Stimulated activated naive CD8-positive, alpha-beta T cell treated with anti-CD3 and anti-CD28 coated beads, Interleukin-15, amount 100 ng/mL, for 72 hours (primary cell): ENCODE results near the gene USP9X.
"Not testable (repeated sequence)": the region's sequence is repeated elsewhere in the genome, so short reads cannot be mapped to it uniquely, and the experiment has no call there.

Experiments
- ATAC-seq: fragments of 150-1000 bp; cut with Tn5 transposase; 2 replicates; pipeline ENCODE4 v1.10.0; 2021; ENCODE audit warnings: mild to moderate bottlenecking, moderate library complexity
- DNase-seq, 2 donors: peaks; one replicate each; pipeline ENCODE4 v3.0.0; 2021 to 2022
- H3K27ac Mint-ChIP-seq, 2 donors: one replicate each; pipeline ENCODE4 v1.8.0; 2022; ENCODE audit warnings: mild to moderate bottlenecking in 2 of 2, mixed read lengths in 2 of 2, moderate library complexity in 2 of 2
- H3K27me3 Mint-ChIP-seq: one replicate; pipeline ENCODE4 v1.8.0; 2022; ENCODE audit warnings: mixed read lengths
- H3K4me1 Mint-ChIP-seq: one replicate; pipeline ENCODE4 v1.8.0; 2022; ENCODE audit warnings: mild to moderate bottlenecking, mixed read lengths
- H3K4me3 Mint-ChIP-seq, 2 donors: one replicate each; pipeline ENCODE4 v1.8.0; 2022; ENCODE audit warnings: mild to moderate bottlenecking in 2 of 2, mixed read lengths in 2 of 2, moderate library complexity in 1 of 2
- H3K9me3 Mint-ChIP-seq, 2 donors: one replicate each; pipeline ENCODE4 v1.8.0; 2022; ENCODE audit warnings: mixed read lengths in 2 of 2

Gene USP9X

GRCh38 chrX:41100819-41101218, 15.6 kb downstream of the USP9X start:
- H3K4me1 Mint-ChIP-seq, result peaks cover 45% of the 10 kb centered on the region
- DNase-seq, result no peak

GRCh38 chrX:41105005-41105404, 19.8 kb downstream of the USP9X start:
- Mint-ChIP-seq H3K27me3 (no peaks in the 10 kb centered on the region), H3K4me3 (no peak overlapping the region), H3K4me1 (peaks cover 48% of the 10 kb centered on the region), H3K27ac (no peak overlapping the region), H3K9me3 (peaks cover 0 to 7% of the 10 kb centered on the region in 2 donors)
- DNase-seq (no peak), ATAC-seq (no peak)

More at GRCh38 chrX:41100819-41101218, 15.6 kb downstream of the USP9X start:
- no peak for ATAC-seq
- Mint-ChIP-seq H3K9me3 (no peaks in the 10 kb centered on the region), H3K27ac (no peak overlapping the region), H3K4me3 (no peak overlapping the region), H3K27me3 (no peaks in the 10 kb centered on the region)

- ATAC-seq, H3K4me3 Mint-ChIP-seq, DNase-seq, H3K9me3 Mint-ChIP-seq, H3K27ac Mint-ChIP-seq, H3K27me3 Mint-ChIP-seq: not testable (repeated sequence)
- peaks cover 58% of the 10 kb centered on the region for H3K4me1 Mint-ChIP-seq
Measured at GRCh38 chrX:41106257-41106656, 21.0 kb downstream of the USP9X start.

DNA sequence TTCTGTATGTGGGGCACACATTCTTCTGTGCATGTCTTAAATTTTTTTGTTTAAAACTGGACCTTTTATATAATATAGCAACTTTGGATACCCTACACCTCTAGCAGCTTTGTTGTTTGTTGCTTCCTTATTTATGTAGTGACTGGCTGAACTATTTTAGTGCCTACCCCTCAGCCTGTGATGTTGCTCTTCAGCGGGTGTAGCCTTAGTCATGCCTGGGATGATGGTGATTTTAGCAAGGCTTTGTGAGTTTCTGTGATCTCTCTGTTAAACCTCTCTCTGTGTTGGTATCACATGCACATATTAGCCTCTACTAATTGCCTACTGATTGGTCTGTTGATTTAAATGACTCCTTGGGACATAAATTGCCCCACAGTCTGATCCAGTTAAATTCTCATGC, 22.8 kb downstream of the USP9X start:
- Mint-ChIP-seq H3K4me3 (peak overlapping the region in 1 of 2 donors; percentile 32), H3K27me3 (no peaks in the 10 kb centered on the region), H3K4me1 (peaks cover 71% of the 10 kb centered on the region), H3K27ac (no peak overlapping the region), H3K9me3 (peaks cover 0 to 7% of the 10 kb centered on the region in 2 donors)
- ATAC-seq (no peak), DNase-seq (no peak)

DNA sequence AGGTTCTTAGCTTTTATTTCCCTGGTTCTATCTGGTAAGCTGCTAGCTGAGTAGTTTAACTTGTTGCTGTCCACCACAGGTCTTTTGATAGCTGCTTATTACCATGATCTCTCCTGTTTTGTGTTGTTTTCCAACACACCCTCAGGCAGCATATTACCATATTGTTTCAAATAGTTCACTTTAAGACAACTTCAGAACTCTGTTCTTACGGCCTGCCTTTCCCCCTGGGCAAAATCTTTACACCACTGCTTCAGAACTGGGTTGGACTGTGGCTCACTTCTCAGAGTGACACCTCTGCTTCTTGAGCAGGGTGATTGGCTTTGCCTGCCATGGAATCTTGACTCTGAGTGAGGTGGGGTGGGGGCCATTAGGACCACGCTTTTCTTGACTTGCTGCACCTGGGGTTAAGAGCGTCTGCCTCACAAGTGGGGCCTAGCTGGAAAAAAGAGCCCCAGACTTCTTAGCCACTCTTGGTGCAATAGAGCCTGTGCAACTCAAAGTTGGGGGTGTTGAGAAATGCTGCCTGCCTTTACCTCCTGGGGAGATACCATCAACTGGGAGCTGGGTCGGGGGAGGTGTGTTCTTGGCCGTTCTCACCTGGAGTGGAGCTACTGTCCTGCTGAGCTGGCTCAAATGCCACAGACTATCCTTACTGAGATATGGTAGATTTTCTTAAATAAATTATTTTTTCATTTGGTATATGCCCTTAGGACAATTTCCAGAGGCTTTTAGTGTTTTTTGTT, 23.4 kb downstream of the USP9X start:
- H3K9me3 Mint-ChIP-seq, result peaks cover 0 to 7% of the 10 kb centered on the region in 2 donors
- peaks cover 71% of the 10 kb centered on the region for H3K4me1 Mint-ChIP-seq
- peak overlapping the region; percentile 15 to 32 for H3K4me3 Mint-ChIP-seq
- no peaks in the 10 kb centered on the region for H3K27me3 Mint-ChIP-seq
- ATAC-seq (no peak), DNase-seq (no peak)
- no peak overlapping the region for H3K27ac Mint-ChIP-seq

DNA sequence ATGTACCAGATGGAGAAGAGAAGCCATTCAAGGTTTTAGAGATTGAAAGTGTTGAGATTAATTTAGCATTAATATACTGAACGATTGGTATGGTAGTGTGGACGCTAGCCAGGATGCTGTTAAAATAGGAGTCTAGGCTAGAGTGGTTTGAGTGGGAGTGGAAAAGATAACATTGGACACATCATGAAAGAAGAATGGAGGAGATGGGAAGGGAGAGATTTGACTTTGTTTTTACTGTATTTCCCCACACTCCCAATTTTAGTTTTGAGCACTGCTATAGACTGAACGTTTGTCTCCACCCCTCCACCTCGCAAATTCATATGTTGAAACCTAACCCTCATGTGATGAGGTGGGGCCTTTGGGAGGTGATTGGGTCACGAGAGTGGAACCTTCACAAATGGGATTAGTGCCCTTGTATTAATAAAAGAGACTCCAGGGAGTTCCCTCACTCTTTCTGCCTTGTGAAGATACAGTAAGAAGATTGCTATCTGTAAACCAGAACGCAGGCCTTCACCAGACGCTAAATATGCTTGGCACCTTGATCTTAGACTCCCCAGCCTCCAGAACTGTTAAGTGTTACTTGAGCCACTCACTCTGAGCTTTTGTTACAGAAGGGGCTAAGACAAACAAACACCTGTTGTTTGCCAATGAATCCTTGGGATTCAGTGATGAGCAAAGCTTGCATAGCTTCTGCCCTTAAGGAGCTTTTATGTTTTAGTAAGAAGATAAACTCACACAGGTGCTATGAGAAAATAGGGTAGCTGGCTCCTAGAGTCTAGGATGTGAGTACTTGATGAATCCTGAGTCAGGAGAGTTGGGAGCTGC, 25.8 kb downstream of the USP9X start:
- Mint-ChIP-seq H3K27ac (peak overlapping the region in 1 of 2 donors; percentile 52), H3K9me3 (peaks cover 0 to 7% of the 10 kb centered on the region in 2 donors), H3K4me1 (peaks cover 75% of the 10 kb centered on the region), H3K27me3 (no peaks in the 10 kb centered on the region), H3K4me3 (peak overlapping the region in 1 of 2 donors; percentile 39)
- DNase-seq (no peak), ATAC-seq (no peak)

DNA sequence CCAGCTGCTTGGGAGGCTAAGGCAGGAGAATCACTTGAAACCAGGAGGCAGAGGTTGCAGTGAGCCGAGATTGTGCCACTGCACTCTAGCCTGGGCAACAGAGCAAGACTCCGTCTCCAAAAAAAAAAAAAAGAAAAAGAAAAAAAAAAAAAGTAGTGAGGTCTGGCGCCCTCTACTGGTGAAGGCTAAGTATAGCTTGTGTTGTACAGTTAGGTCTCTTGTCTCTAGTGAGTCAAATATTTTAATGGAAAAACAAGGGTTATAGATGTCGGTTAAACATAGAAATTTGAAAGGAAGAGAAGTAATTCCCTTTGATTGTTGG, 29.8 kb downstream of the USP9X start:
- peaks cover 81% of the 10 kb centered on the region for H3K4me1 Mint-ChIP-seq
- H3K4me3 Mint-ChIP-seq, H3K27me3 Mint-ChIP-seq, H3K9me3 Mint-ChIP-seq, H3K27ac Mint-ChIP-seq, ATAC-seq: not testable (repeated sequence)
- peak; percentile 16 to 17 for DNase-seq

DNA sequence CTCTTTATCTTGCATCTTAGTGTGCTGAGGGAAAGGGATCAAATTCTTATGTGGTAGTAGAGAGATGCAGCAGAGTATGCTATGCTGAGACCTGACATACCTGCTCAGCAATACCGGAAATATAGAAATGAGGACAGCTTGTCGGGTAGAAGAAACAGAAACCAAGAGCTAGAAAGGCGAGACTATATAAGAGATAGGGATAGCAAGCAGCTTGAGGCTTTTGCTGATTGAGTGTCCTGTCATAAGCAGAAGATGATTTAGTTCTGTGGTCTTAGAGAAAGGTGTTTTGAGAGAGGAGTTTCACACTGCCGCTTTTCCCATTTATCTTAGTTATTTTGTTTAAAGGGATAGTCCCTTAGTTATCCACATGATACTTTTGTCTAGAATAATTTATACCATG, 31.7 kb downstream of the USP9X start:
- Mint-ChIP-seq H3K4me1 (peaks cover 81% of the 10 kb centered on the region), H3K27me3 (no peaks in the 10 kb centered on the region), H3K9me3 (no peaks in the 10 kb centered on the region), H3K27ac (peak overlapping the region in 1 of 2 donors; percentile 65), H3K4me3 (peak overlapping the region; percentile 24 to 71)
- DNase-seq (peak; percentile 13 to 20), ATAC-seq (peak; percentile 91)

DNA sequence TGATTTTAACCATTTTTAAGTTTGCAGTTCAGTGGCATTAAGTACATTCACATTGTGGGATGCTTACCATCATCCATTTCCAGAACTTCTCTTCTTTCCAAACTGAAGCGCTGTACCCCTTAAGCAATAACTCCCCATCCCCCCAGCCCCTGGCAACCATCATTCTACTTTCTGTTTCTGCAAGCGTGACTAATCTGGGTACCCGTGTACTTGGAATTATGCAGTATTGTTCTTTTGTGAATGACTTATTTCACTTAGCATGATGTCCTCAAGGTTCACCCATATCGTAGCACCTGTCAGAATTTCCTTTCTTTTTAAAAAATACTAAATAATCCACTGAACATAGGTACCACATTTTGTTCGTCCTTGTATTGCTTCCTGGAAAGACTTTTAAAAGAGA, 32.9 kb downstream of the USP9X start:
- H3K4me3 Mint-ChIP-seq, result peak overlapping the region; percentile 41 to 62
- peak overlapping the region; percentile 52 to 71 for H3K27ac Mint-ChIP-seq
- peak; percentile 76 for ATAC-seq

DNA sequence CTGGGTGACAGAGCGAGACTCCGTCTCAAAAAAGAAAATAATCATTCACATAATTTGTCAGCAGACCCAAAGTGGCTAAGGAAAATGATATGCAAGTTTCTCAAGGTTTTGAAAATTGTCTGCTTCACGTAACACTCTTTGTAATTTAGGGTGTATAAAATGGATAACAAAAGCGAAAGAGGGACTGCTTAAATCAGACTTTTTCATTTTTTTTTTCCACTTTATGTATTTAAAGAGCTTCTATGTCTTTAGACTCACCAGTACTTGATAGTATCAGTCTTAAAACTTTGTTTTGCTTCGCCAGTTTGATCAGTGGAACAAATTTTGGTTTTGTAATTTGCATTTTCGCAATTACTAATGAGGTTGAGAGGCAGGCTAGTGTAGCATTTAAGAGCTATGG, 34.6 kb downstream of the USP9X start:
- no peak overlapping the region for H3K27ac Mint-ChIP-seq
- H3K9me3 Mint-ChIP-seq, result no peaks in the 10 kb centered on the region
- ATAC-seq, result no peak
- no peak for DNase-seq
- H3K27me3 Mint-ChIP-seq, result no peaks in the 10 kb centered on the region
- peak overlapping the region; percentile 12 to 55 for H3K4me3 Mint-ChIP-seq
- peaks cover 82% of the 10 kb centered on the region for H3K4me1 Mint-ChIP-seq

More for the DNA sequence above, 32.9 kb downstream of the USP9X start:
- H3K9me3 Mint-ChIP-seq, result no peaks in the 10 kb centered on the region
- DNase-seq, result peak in 1 of 2 donors; percentile 33
- peaks cover 88% of the 10 kb centered on the region for H3K4me1 Mint-ChIP-seq
- H3K27me3 Mint-ChIP-seq, result no peaks in the 10 kb centered on the region

DNA sequence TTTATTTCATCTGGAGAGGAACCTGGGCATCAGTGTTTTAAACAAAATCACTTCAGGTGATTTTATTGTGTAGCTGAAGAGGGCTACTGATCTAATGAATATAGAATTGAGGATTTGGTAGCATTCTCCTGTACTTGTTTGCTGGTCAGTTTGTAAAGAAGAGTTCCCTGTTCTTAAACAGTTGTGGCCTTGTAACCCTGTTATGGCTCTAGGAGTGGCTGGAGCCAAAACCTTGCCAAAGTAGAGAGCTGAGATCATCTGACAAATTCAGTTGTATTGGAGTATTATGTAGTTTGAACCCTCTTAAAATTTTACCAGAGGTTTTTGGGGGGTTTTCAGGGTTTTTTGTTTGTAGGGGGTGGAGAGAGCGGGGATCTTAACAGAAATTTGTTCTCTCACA, 36.5 kb downstream of the USP9X start:
- H3K4me1 Mint-ChIP-seq, result peaks cover 76% of the 10 kb centered on the region
- peak overlapping the region; percentile 3 to 42 for H3K4me3 Mint-ChIP-seq
- H3K27me3 Mint-ChIP-seq, result no peaks in the 10 kb centered on the region
- H3K9me3 Mint-ChIP-seq, result no peaks in the 10 kb centered on the region
- ATAC-seq (no peak), DNase-seq (no peak)
- H3K27ac Mint-ChIP-seq, result peak overlapping the region in 1 of 2 donors; percentile 57

GRCh38 chrX:41122664-41123257, 37.5 kb downstream of the USP9X start:
- no peak for DNase-seq
- peak overlapping the region; percentile 67 to 90 for H3K27ac Mint-ChIP-seq
- no peaks in the 10 kb centered on the region for H3K9me3 Mint-ChIP-seq
- ATAC-seq, result no peak
- no peaks in the 10 kb centered on the region for H3K27me3 Mint-ChIP-seq
- no peak overlapping the region for H3K4me3 Mint-ChIP-seq
- H3K4me1 Mint-ChIP-seq, result peaks cover 69% of the 10 kb centered on the region

DNA sequence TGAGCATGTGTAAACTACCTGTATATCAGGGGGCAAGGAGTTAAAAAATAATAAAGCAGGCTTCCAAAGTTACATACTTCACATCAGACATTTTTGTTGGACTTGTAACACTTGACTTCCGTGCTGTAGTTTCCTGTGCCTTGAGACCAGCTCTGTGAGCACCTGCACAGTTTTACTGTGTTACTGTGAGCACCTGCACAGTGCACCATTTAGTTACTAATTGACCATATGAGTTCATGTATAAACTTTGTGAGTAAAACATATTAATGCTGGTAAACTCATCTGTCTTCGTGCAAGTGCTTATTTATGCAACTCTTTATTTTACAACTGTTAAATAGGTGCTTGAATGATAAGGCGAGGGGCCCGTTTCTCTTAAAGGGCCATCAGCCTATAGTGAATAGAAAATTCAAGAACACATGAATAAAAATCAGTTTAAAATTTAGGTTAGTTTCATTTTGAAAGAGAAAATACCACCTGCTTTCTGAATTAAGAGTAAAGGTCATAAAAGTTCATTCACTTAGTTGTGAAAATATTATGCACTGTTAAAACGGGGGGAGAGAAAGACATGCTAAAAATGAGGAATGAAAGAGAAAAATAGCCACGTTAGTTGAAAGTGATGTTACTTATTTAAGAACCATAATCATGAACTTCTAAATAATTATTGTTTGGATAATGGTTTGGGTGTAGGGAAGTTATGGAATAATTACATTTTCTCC, 42.4 kb downstream of the USP9X start:
- Mint-ChIP-seq H3K4me3 (peak overlapping the region in 1 of 2 donors; percentile 2), H3K27me3 (no peaks in the 10 kb centered on the region), H3K27ac (no peak overlapping the region), H3K4me1 (peaks cover 27% of the 10 kb centered on the region), H3K9me3 (no peaks in the 10 kb centered on the region)
- ATAC-seq (no peak), DNase-seq (no peak)

GRCh38 chrX:41128955-41129354, 43.7 kb downstream of the USP9X start:
- ATAC-seq (no peak), DNase-seq (no peak)
- Mint-ChIP-seq H3K27me3 (no peaks in the 10 kb centered on the region), H3K9me3 (no peaks in the 10 kb centered on the region), H3K4me1 (peaks cover 19% of the 10 kb centered on the region), H3K4me3 (no peak overlapping the region), H3K27ac (no peak overlapping the region)

- ATAC-seq (no peak), DNase-seq (no peak)
- Mint-ChIP-seq H3K4me1 (peaks cover 5% of the 10 kb centered on the region), H3K9me3 (no peaks in the 10 kb centered on the region), H3K27me3 (no peaks in the 10 kb centered on the region), H3K27ac (no peak overlapping the region), H3K4me3 (no peak overlapping the region)
Measured at GRCh38 chrX:41131766-41132165, 46.5 kb downstream of the USP9X start.
